Neural progenitor cell (in vitro differentiated cells): ENCODE results near the gene SLC19A1.

Experiments
- CTCF ChIP-seq: fragments of 200-600 bp; sonication (generic); IDR thresholded peaks from 2 replicates; pipeline ENCODE4 v1.5.1; 2017; ENCODE audit warnings: antibody characterized with exemption, mild to moderate bottlenecking
- EZH2 ChIP-seq: fragments of 200-600 bp; sonication (generic); IDR thresholded peaks from 2 replicates; pipeline ENCODE4 v1.6.1; 2017; ENCODE audit warnings: antibody characterized with exemption, mild to moderate bottlenecking, moderate library complexity
- EZH2phosphoT487 ChIP-seq: fragments of 200-600 bp; sonication (generic); IDR thresholded peaks from 2 replicates; pipeline ENCODE4 v1.6.1; 2017; ENCODE audit warnings: antibody characterized with exemption

- no peak for TF ChIP-seq CTCF
- no peak for TF ChIP-seq EZH2phosphoT487
- TF ChIP-seq EZH2, result no peak
Measured at GRCh38 chr21:45488931-45489721, 53.1 kb downstream of the SLC19A1 start.
